GM21723 (cell line): Measurements from ENCODE around the gene FSHR.
A peak's percentile ranks its signal among the peaks of the same experiment; 100 is the strongest.

Experiments used
- ATAC-seq: cut with Tn5 transposase; IDR thresholded peaks from one replicate; pipeline ENCODE4 v1.9.1; 2021; ENCODE audit warnings: mild to moderate bottlenecking, moderate library complexity; ENCODE audit not compliant: unreplicated experiment

The FSHR gene

DNA sequence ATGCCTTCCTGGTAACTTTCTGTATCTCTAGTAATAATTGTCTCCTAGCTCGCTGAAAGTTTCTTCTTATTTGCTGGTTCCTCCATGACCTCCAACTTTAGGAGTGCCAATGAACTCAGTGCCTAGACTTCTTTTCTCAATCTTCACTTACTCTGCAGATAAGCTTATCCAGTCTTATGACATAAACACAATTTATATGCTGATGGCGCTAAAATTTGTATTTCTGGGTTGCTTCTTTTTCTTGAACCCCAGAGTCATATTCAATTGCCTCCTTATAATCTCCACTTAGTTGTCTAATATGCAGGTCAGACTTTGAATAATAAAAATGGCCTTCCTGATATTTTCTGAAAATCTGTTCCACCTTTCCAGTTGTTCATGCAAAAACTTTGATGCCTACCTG lies 182.5 kb downstream of the FSHR start:
- no peak for ATAC-seq

DNA sequence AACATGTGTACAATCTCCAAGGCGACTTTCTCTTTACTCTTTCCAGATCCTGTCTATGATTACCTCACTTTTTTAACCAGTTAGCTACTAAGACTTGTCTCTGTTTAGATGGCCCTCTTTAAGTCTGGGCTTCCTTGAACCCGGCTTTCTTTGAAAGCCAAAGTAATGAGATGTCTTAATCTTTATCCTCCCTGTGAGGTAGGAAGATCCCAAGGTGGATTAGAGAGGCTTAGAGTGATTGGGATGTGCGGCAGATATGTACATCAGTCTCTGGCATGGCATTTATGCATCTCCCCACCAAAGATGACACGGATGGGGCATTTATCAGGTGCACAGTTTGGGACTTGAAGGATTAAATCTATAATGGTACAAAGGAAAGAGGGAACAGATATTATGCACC lies 186.3 kb downstream of the FSHR start:
- no peak for ATAC-seq

- ATAC-seq: no peak
These were observed 189.1 kb downstream of the FSHR start for GRCh38 chr2:48965204-48965603.

DNA sequence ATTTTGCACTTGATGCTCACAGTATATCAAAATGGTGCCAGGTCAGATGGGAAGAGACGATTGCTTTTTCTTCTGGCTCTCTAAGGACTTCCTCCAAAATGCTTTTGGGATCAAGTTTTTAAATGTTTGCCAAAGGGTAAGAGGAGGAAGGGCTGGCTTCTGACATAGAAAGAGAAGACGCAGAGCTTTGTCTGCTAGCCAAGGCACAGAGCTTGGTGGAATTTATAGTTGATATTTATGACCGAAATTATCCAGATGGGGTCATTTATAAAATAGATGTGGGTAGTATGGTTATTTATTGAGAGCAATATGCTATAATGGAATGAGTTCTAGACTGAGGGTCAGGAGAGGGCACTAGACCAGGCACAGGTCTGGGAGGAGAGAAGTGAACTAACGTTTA lies 193.3 kb downstream of the FSHR start:
- no peak for ATAC-seq

DNA sequence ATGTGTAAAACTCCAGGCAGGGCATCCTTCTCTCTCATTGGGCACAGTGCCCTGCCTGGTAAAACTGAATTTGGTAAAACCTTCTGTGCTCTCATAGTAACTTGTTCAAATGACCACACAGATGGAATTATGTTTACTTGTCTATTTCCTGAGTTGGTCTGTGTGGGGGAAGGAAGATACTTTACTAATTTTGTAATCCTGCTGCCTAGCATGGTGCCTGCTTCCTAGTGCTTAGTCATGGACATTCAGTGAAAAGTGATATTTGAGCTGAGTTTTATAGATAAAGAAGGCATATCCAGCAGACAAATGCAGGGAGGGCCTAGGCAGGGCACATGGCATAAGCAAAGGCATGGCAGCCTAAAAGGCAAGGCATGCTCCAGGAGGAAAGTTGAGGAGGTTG lies 199.4 kb downstream of the FSHR start:
- no peak for ATAC-seq

DNA sequence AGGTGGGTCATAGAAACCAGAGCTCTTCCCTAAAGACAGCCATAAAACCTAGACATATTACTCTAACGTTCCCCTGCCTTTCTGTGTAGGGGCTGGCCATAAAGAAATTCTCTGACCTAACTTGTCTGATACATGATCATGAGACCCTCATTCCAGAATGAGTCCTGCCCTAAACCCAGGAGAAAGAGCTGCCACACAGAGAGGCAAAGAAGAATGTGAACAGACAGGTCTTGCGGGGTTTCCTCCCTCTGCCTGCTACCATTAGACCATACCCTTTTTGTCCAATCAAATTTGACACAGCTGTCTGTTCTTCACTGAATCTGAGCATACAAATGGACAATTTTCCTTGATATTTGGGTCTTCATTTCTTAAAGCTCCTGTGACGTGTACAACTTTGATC lies 200.0 kb downstream of the FSHR start:
- ATAC-seq: no peak

GRCh38 chr2:48952614-48953013 lies 201.7 kb downstream of the FSHR start:
- ATAC-seq: no peak

- ATAC-seq: no peak
These were observed 202.2 kb downstream of the FSHR start for GRCh38 chr2:48952143-48952542.

DNA sequence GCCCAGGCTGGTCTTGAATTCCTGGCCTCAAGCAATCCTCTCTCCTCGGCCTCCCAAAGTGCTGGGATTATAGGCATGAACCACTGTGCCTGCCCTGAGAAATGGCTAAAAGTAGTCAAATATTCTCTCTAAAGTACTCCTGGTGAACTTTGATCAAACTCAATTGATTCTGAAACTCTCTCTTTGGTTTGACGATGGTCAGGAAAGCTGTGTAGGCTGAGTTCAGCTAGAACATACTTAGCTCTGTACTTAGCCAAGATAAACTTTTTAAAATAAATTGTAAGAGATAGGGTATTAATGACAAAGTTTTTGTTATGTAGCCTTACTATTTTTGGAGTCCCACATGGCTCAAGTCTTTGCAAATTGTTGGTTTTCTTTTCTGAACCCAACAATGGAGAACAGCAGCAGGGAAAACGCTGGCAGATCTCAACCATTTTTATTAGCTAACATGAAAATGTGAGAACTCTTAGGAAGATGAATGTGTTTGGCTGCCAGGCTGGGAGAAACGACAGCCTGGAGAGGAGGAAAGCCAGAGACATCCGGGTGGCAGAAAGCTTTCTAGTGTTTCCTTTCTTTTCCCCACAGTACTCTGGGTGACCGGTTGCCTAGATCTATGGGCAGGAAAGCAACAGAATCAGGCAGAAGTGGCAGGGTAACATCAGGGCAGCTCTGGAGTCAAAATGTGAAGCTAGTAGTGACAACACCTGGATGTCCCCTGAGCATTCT lies 205.8 kb downstream of the FSHR start:
- ATAC-seq: no peak

GRCh38 chr2:48946449-48947048 lies 207.8 kb downstream of the FSHR start:
- ATAC-seq: peak; percentile 98

DNA sequence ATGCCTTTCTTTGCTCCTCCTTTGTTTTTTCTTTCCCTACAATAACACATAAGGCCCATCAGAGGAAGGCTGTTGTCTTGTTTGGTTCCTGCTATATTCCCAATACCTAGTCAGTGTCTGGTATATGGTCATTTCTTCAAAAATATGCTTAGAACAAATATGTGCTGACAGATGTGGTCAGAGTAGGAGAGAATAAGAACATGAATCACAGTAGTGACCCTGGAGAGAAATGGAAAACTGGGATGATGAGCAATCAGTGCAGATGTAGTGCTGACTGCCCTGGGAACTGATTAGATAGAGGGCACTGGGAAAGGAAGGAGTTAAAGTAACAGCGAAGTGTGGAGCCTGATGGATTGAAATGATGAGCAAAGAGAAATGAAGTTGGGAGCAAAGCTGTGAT lies 209.4 kb downstream of the FSHR start:
- ATAC-seq: no peak

DNA sequence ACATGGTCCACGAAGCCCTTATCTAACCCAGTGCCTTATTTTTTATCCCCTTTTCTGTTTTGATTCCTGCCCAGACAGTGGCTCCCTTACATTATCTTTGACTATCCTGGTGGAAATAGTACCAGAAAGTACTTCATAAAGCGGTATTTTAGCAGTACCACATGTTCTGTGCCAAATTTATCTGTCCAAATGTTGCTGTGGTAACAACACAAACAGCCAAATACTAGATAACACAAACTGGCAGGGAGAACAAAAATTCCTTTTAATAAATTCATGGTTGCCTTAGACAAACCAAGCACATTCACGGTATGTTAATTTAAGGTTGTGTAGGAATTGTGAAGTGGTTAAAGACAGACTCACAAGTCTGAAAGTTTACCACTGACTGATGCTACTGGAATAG lies 210.9 kb downstream of the FSHR start:
- no peak for ATAC-seq

DNA sequence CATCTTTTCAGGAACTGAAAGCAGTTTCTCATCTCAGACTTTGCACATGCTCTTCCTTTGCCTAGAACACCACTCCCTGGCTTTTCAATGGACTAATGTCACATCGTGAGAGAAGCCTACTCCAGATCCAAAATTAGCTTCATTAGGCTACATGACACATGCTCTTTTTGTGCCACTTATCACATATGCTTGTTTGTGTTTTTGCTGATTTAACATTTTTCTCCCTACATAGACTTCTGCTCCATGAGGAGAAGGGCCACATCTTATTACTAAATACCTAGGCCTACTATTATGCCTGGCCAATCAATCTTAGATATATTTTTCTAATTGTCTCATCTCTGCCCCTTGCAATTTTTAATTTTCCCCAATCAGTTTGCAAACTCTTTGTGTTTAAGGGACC lies 212.4 kb downstream of the FSHR start:
- ATAC-seq: no peak

- ATAC-seq: no peak
These were observed 212.9 kb downstream of the FSHR start for GRCh38 chr2:48941456-48941855.

GRCh38 chr2:48940606-48941005 lies 213.7 kb downstream of the FSHR start:
- ATAC-seq: no peak

DNA sequence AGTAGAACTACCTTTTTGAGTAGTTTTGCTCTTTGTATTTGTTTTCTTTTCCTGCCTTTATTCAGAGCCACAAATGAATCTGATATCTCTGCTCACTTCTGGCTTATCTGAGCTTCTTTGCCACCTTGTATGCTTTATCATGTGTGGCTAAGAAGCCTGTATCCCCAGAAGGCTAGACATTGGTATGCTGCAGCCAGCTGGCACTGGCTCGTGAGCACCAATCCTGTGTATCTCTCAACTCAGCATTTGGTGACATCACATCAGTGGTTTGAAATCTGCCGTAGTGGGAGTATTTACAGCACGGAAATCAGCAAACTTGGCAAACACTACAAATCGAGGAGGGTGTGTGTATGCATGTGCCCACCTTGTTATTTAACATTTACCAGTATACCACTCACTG lies 215.1 kb downstream of the FSHR start:
- ATAC-seq: no peak

DNA sequence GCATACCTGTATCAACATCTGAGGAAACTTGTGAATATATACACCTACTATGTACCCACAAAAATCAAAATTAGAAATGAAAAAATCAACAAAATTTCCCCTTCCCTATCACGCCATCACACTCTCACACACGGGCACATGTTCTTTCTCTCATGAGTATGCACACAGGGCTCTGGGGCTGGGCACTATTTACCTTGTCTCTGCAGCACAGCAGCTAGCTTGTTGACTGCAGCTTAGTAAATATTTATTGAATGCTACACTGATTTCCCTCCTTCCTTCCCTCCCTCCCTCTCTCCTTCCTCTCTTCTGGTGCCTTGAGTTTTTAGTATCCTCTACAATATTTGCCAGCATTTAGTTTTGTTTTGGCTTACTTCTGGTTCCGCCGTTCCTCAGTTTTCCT lies 216.1 kb downstream of the FSHR start:
- no peak for ATAC-seq

- no peak for ATAC-seq
These were observed 219.5 kb downstream of the FSHR start for GRCh38 chr2:48934807-48935206.

- ATAC-seq: no peak
These were observed 220.4 kb downstream of the FSHR start for GRCh38 chr2:48933828-48934497.

GRCh38 chr2:48932667-48933066 lies 221.6 kb downstream of the FSHR start:
- no peak for ATAC-seq

GRCh38 chr2:48929571-48930301 lies 224.6 kb downstream of the FSHR start:
- no peak for ATAC-seq

DNA sequence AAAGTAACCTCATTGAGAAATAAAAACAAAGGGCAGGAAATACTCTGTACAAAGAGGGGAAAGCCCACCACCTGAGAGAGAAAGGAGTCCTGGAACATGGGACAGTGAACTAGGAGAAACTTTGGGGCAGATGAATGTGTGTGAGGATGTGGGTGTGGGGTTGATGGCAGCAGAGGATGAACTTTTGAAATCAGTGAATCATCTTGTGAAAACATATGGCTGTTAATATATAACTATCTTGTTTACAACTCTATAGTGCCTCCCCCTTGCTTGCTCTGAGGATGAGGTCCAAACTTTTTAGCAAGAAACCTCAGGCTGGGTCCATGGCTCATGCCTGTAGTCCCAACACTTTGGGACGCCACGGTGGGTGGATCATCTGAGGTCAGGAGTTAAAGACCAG lies 227.0 kb downstream of the FSHR start:
- ATAC-seq: no peak
